ENCODE data around the gene DFFB. TPM values are rescaled to one million over a fixed set of nuclear protein-coding genes. Genes with fewer than 3 reads are reported as not detected.
A peak's percentile ranks its signal among the peaks of the same experiment; 100 is the strongest.

DFFB gene
- total RNA-seq, 1 donor from 2014 or later = 11.3 TPM

GRCh38 chr1:3910857-3911845 lies 53.9 kb downstream of the DFFB start:
- Mint-ChIP-seq H3K36me3 (ENCODE audit: low read depth) (no peaks in the 10 kb centered on the region), H3K27ac (ENCODE audit: unreplicated experiment) (no peak overlapping the region), H3K9me3 (no peaks in the 10 kb centered on the region)

GRCh38 chr1:3911981-3912808 lies 54.9 kb downstream of the DFFB start:
- Mint-ChIP-seq H3K4me1 (peaks cover 16% of the 10 kb centered on the region), H3K36me3 (ENCODE audit: low read depth) (no peaks in the 10 kb centered on the region), H3K4me3 (no peak overlapping the region), H3K27me3 (ENCODE audit: low read depth) (peaks cover 19% of the 10 kb centered on the region), H3K9me3 (no peaks in the 10 kb centered on the region), H3K27ac (ENCODE audit: unreplicated experiment) (peak overlapping the region; percentile 35)
- TF ChIP-seq CTCF (conservative IDR thresholded peaks at IDR 0.05) = no peak
- no peak for DNase-seq (ENCODE audit: low read depth, low spot score)

More at GRCh38 chr1:3910857-3911845, 53.9 kb downstream of the DFFB start:
- H3K4me1 Mint-ChIP-seq = peaks cover 16% of the 10 kb centered on the region
- TF ChIP-seq CTCF (conservative IDR thresholded peaks at IDR 0.05) = peak; percentile 89
- peak; percentile 87 for DNase-seq (ENCODE audit: low read depth, low spot score)
- no peak overlapping the region for H3K4me3 Mint-ChIP-seq
- H3K27me3 Mint-ChIP-seq (ENCODE audit: low read depth) = peaks cover 19% of the 10 kb centered on the region

GRCh38 chr1:3912809-3913685 lies 55.8 kb downstream of the DFFB start:
- Mint-ChIP-seq H3K36me3 (ENCODE audit: low read depth) (no peaks in the 10 kb centered on the region), H3K27me3 (ENCODE audit: low read depth) (peaks cover 19% of the 10 kb centered on the region), H3K27ac (ENCODE audit: unreplicated experiment) (no peak overlapping the region), H3K4me1 (peaks cover 16% of the 10 kb centered on the region), H3K4me3 (no peak overlapping the region), H3K9me3 (no peaks in the 10 kb centered on the region)
- TF ChIP-seq CTCF (conservative IDR thresholded peaks at IDR 0.05) = no peak
- DNase-seq (ENCODE audit: low read depth, low spot score) = no peak

- no peak overlapping the region for H3K27ac Mint-ChIP-seq (ENCODE audit: unreplicated experiment)
These were observed 57.1 kb downstream of the DFFB start for GRCh38 chr1:3914331-3914851.

More at GRCh38 chr1:3914331-3914851, 57.1 kb downstream of the DFFB start:
- no peaks in the 10 kb centered on the region for H3K9me3 Mint-ChIP-seq
- no peak overlapping the region for H3K4me3 Mint-ChIP-seq
- no peaks in the 10 kb centered on the region for H3K36me3 Mint-ChIP-seq (ENCODE audit: low read depth)
- peaks cover 10% of the 10 kb centered on the region for H3K4me1 Mint-ChIP-seq
- DNase-seq (ENCODE audit: low read depth, low spot score) = no peak
- no peak for TF ChIP-seq CTCF (conservative IDR thresholded peaks at IDR 0.05)
- peaks cover 21% of the 10 kb centered on the region for H3K27me3 Mint-ChIP-seq (ENCODE audit: low read depth)

Measured in neural crest cell (in vitro differentiated cells).